Upper lobe of left lung (tissue), 6 donors: ENCODE data around the gene ANXA6. TPM values are rescaled to one million over a fixed set of nuclear protein-coding genes. Genes with fewer than 3 reads are reported as not detected.

Source experiments
- ATAC-seq, 2 donors: fragments of 200-7000 bp; cut with Tn5 transposase; one replicate each; pipeline ENCODE4 v1.9.1; 2022; ENCODE audit warnings: mild to moderate bottlenecking in 2 of 2, moderate library complexity in 2 of 2; ENCODE audit not compliant: low FRiP score in 2 of 2
- DNase-seq, 2 donors: peaks; one replicate each; pipeline ENCODE4 v3.0.0-alpha.2; 2019 to 2020
- H3K27ac ChIP-seq, 4 donors: fragments of 200-600 bp; sonication (generic); one replicate each; pipeline ENCODE4 v1.5.1; 2016 to 2019
- H3K27me3 ChIP-seq, 4 donors: fragments of 200-600 bp; sonication (generic); one replicate each; pipeline ENCODE4 v1.5.1; 2017 to 2019
- H3K36me3 ChIP-seq, 4 donors: fragments of 200-600 bp; sonication (generic); one replicate each; pipeline ENCODE4 v1.5.1; 2016 to 2019
- H3K4me1 ChIP-seq, 4 donors: fragments of 200-600 bp; sonication (generic); one replicate each; pipeline ENCODE4 v1.5.1; 2018 to 2019
- H3K4me3 ChIP-seq, 4 donors: fragments of 200-600 bp; sonication (generic); one replicate each; pipeline ENCODE4 v1.5.1; 2017 to 2019; ENCODE audit warnings: mild to moderate bottlenecking in 2 of 4, moderate library complexity in 1 of 4
- H3K9me3 ChIP-seq, 4 donors: fragments of 200-600 bp; sonication (generic); one replicate each; pipeline ENCODE4 v1.5.1; 2018 to 2019
- CTCF ChIP-seq, 6 experiments: fragments of 450-650 bp in 4 of 6; fragments of 200-600 bp in 2 of 6; sonication (generic) in 2 of 6; IDR thresholded peaks; one replicate each; pipeline ENCODE4 v1.5.1; 2016 to 2019; ENCODE audit warnings: antibody characterized with exemption in 6 of 6
- EP300 ChIP-seq, 4 donors: sonication (generic); formaldehyde crosslinking; IDR thresholded peaks; one replicate each; pipeline ENCODE4 v1.5.1; 2017; ENCODE audit warnings: antibody characterized with exemption in 4 of 4, control low read depth in 2 of 4
- POLR2A ChIP-seq, 4 donors: fragments of 450-650 bp; IDR thresholded peaks; one replicate each; pipeline ENCODE4 v1.5.1; 2016 to 2017; ENCODE audit warnings: antibody characterized with exemption in 4 of 4, mild to moderate bottlenecking in 2 of 4
- POLR2AphosphoS5 ChIP-seq, 2 donors: sonication (generic); formaldehyde crosslinking; IDR thresholded peaks; one replicate each; pipeline ENCODE4 v1.5.1; 2017; ENCODE audit warnings: antibody characterized with exemption in 2 of 2
- WGBS, 2 donors: methylation state at CpG; one replicate each; pipeline ENCODE4 v1.1.5; 2017 to 2018; 5-methylcytosine and 5-hydroxymethylcytosine counted together
- total RNA-seq, 6 donors: library from RNA; depleted of rRNA in 4 of 6; stranded (reverse); fragments of >200 nt in 4 of 6; gene quantifications; one replicate each; pipeline versions ENCODE4 v1.1.0 to v1.2.1, GENCODE V29; 2016 to 2021
- donor health status: DM: no; HTN: no; CAD: no; lungs with moderate emphysema.
- donor health status: DM: no; HTN: yes; CAD: no; lungs with severe emphysema.

The ANXA6 gene
- total RNA-seq, 6 donors from 2014 or later, result 68.5 to 176 (median 84.5) TPM

GRCh38 chr5:151164687-151165392, 7.3 kb upstream of the ANXA6 start:
- ATAC-seq (peak; percentile 80 to 92), DNase-seq (peak in 1 of 2 donors; percentile 75)
- peaks cover 3 to 9% (median 6%) of the 10 kb centered on the region in 4 donors for H3K4me1 ChIP-seq
- peak in 1 of 4 donors; percentile 2 for TF ChIP-seq EP300 (IDR thresholded peaks at IDR 0.05)
- no peak for TF ChIP-seq POLR2AphosphoS5 (IDR thresholded peaks at IDR 0.05)
- TF ChIP-seq CTCF (IDR thresholded peaks at IDR 0.05), result peak; percentile 82 to 91 (median 88)
- TF ChIP-seq POLR2A (IDR thresholded peaks at IDR 0.05), result no peak
- H3K27me3 ChIP-seq, result no peaks in the 10 kb centered on the region
- H3K27ac ChIP-seq, result no peak overlapping the region
- no peak overlapping the region for H3K4me3 ChIP-seq
- H3K9me3 ChIP-seq, result no peaks in the 10 kb centered on the region
- no peaks in the 10 kb centered on the region for H3K36me3 ChIP-seq
- 39 to 43% methylated on average over 8 of the region's 8 CpGs for whole genome bisulfite sequencing, 2 donors

- no peak overlapping the region for H3K4me3 ChIP-seq
- H3K4me1 ChIP-seq, result peaks cover 10 to 19% (median 15%) of the 10 kb centered on the region in 4 donors
- no peaks in the 10 kb centered on the region for H3K36me3 ChIP-seq
- no peak for ATAC-seq
- no peak for DNase-seq
- H3K27ac ChIP-seq, result no peak overlapping the region
- 65 to 90% methylated on average over 1 of the region's 1 CpG for WGBS, 2 donors
- no peaks in the 10 kb centered on the region for H3K27me3 ChIP-seq
- no peaks in the 10 kb centered on the region for H3K9me3 ChIP-seq
- no peak for TF ChIP-seq CTCF (IDR thresholded peaks at IDR 0.05)
- TF ChIP-seq POLR2A (IDR thresholded peaks at IDR 0.05), result no peak
- TF ChIP-seq POLR2AphosphoS5 (IDR thresholded peaks at IDR 0.05), result no peak
- TF ChIP-seq EP300 (IDR thresholded peaks at IDR 0.05), result no peak
Measured at GRCh38 chr5:151162776-151163175, 5.2 kb upstream of the ANXA6 start.

- no peak overlapping the region for H3K27ac ChIP-seq
- H3K36me3 ChIP-seq, result no peaks in the 10 kb centered on the region
- H3K27me3 ChIP-seq, result no peaks in the 10 kb centered on the region
- TF ChIP-seq POLR2A (IDR thresholded peaks at IDR 0.05), result no peak
- no peak for TF ChIP-seq EP300 (IDR thresholded peaks at IDR 0.05)
- TF ChIP-seq CTCF (IDR thresholded peaks at IDR 0.05), result no peak
- no peak for TF ChIP-seq POLR2AphosphoS5 (IDR thresholded peaks at IDR 0.05)
- WGBS, 2 donors, result 75 to 79% methylated on average over 9 of the region's 9 CpGs
- DNase-seq (no peak), ATAC-seq (no peak)
- H3K4me1 ChIP-seq, result peaks cover 32 to 43% (median 36%) of the 10 kb centered on the region in 4 donors
- no peak overlapping the region for H3K4me3 ChIP-seq
- no peaks in the 10 kb centered on the region for H3K9me3 ChIP-seq
Measured at GRCh38 chr5:151159649-151160373, 2.2 kb upstream of the ANXA6 start.

- TF ChIP-seq EP300 (IDR thresholded peaks at IDR 0.05) (no peak), POLR2AphosphoS5 (IDR thresholded peaks at IDR 0.05) (no peak), CTCF (IDR thresholded peaks at IDR 0.05) (no peak)
- no peak for DNase-seq
- peaks cover 38 to 44% (median 41%) of the 10 kb centered on the region in 4 donors for H3K4me1 ChIP-seq
- H3K27me3 ChIP-seq, result no peaks in the 10 kb centered on the region
- H3K9me3 ChIP-seq, result no peaks in the 10 kb centered on the region
- H3K27ac ChIP-seq, result peak overlapping the region; percentile 79 to 93 (median 88)
- ATAC-seq, result no peak
- H3K36me3 ChIP-seq, result no peaks in the 10 kb centered on the region
- WGBS, 2 donors, result 14 to 23% methylated on average over 6 of the region's 6 CpGs
- peak overlapping the region in 3 of 4 donors; percentile 76 to 81 (median 80) for H3K4me3 ChIP-seq
Measured at GRCh38 chr5:151158287-151158661, 695 bp upstream of the ANXA6 start.
